ENCODE measurements around the gene MYOZ3. TPM values are rescaled to one million over a fixed set of nuclear protein-coding genes. Genes with fewer than 3 reads are reported as not detected.

MYOZ3 gene
- total RNA-seq, 4 donors from 2014 or later = 0.17 to 1.2 (median 0.46) TPM; not detected in 1

DNA sequence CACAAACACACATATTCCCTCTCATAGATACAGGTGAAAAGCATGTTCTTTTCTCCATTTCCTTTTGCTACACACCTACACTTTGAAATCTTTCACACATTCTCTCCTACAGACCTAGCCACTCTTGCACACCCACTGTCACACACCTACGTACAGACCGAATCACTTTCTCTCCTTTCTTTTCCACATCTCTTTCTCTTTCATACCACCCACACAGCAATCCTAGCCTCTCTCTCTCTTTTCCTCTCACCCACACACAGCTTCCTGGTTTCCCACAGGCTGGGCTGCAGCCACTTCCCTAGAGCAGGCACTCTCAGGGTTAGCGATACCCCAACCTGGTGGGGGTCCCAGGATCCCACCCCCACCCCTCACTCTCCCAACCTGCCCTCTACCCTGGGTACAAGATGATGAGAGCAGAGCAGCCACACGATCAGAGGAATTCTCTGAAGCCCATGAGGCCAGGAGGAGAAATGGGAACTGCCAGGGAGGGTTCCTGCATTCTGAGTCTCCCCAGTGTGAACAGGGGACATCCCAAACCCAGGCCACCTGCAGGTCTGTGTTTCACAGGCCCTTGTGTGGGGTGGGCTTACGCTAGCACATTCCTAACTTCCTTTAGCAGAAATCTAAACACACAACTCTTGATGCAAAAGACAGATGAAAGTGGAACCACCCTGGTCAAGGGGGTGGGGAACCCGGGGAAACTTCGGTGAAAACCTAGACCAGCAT, 37.7 kb upstream of the MYOZ3 start:
- TF ChIP-seq EP300 (IDR thresholded peaks at IDR 0.05) (no peak), POLR2AphosphoS5 (IDR thresholded peaks at IDR 0.05) (no peak), POLR2A (IDR thresholded peaks at IDR 0.05; ENCODE audit: low read depth) (no peak)
- TF ChIP-seq, protein P1, sequence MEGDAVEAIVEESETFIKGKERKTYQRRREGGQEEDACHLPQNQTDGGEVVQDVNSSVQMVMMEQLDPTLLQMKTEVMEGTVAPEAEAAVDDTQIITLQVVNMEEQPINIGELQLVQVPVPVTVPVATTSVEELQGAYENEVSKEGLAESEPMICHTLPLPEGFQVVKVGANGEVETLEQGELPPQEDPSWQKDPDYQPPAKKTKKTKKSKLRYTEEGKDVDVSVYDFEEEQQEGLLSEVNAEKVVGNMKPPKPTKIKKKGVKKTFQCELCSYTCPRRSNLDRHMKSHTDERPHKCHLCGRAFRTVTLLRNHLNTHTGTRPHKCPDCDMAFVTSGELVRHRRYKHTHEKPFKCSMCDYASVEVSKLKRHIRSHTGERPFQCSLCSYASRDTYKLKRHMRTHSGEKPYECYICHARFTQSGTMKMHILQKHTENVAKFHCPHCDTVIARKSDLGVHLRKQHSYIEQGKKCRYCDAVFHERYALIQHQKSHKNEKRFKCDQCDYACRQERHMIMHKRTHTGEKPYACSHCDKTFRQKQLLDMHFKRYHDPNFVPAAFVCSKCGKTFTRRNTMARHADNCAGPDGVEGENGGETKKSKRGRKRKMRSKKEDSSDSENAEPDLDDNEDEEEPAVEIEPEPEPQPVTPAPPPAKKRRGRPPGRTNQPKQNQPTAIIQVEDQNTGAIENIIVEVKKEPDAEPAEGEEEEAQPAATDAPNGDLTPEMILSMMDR (IDR thresholded peaks at IDR 0.05) = no peak
- intact Hi-C loops (cut with DNase I) = no loop called here
- Histone ChIP-seq H3K4me3 (peak overlapping the region in 1 of 4 donors; percentile 93), H3K9me3 (no peaks in the 10 kb centered on the region), H3K27ac (replicated peaks in 1 of 4) (peak overlapping the region; percentile 84 to 94 (median 86)), H3K36me3 (no peaks in the 10 kb centered on the region), H3K27me3 (no peaks in the 10 kb centered on the region), H3K4me1 (peaks cover 59 to 77% (median 71%) of the 10 kb centered on the region in 4 donors)
- DNase-seq (ENCODE audit: extremely low spot score) = no peak
- 68% methylated on average over 7 of the region's 7 CpGs for WGBS

DNA sequence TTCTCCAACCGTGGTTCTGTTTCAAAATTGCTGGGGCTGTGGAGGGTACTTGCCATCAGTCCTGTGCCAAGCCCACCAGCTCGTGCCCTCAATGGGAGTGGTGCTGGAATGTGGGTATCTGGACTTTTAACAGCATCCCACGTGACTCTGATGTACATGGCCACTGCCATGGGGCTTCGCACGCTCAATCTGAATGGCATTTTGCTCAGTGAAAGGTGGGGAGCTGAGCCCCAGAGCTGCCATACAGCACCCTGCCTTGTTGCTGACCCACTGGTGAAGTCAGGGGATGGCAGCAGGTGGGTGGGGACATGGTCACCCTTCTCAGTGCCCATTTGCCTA, 37.2 kb upstream of the MYOZ3 start:
- Histone ChIP-seq H3K27ac (replicated peaks in 1 of 4) (peak overlapping the region; percentile 84 to 94 (median 86)), H3K4me3 (peak overlapping the region; percentile 63 to 93 (median 77))
- TF ChIP-seq POLR2AphosphoS5 (IDR thresholded peaks at IDR 0.05) = no peak

DNA sequence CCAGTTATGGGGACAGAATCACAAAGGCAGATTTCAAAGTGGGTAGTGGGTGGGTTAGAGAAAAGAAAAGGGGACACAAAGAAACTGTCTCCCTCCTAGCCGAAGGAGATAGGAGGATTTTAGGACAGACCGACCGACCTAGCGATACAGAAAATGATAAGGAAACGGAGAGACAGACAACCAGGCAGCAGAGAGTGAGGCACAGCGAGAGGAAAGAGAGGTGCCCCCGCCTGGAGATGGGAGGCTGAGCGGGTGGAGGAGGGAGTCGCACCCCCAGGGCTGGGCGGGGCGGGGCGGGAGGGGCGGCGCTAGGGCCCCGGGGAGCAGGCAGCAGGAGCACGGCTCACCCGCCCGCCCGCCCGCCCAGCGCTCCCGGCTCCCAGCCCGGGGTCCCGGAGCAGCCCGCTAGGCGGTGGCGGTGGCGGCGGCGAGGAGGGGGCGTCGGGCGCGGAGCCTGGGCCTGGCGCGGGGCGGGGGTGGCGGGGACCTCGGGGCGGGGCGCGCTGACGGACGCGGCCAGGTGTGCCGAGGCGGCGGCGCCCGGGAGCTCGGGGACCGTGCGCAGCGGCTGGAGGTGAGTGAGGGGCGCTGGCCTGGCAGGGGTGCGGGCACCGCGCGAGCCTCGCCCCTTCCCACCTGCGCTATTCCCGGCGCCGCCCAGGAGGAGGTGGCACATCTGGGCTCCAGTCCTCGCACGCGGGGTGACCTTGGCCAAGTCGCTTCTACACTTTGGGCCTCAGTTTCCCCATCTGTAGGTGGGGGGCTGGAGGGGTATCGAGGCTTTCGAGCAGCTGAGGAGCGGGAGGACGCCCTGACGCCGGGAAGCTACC, 36.5 kb upstream of the MYOZ3 start:
- Histone ChIP-seq H3K36me3 (peaks cover 0 to 3% (median 0%) of the 10 kb centered on the region in 4 donors), H3K4me1 (peaks cover 52 to 76% (median 69%) of the 10 kb centered on the region in 4 donors), H3K4me3 (peak overlapping the region; percentile 63 to 93 (median 77)), H3K9me3 (no peaks in the 10 kb centered on the region), H3K27ac (replicated peaks in 1 of 4) (peak overlapping the region; percentile 84 to 94 (median 86)), H3K27me3 (no peaks in the 10 kb centered on the region)
- TF ChIP-seq, protein P1 (IDR thresholded peaks at IDR 0.05) = peak in 1 of 3 experiments; percentile 29
- no peak for TF ChIP-seq POLR2A (IDR thresholded peaks at IDR 0.05; ENCODE audit: low read depth)
- intact Hi-C loops (cut with DNase I) = no loop called here
- DNase-seq (ENCODE audit: extremely low spot score) = no peak
- 16% methylated on average over 31 of the region's 74 CpGs for WGBS

More for the DNA sequence above, 37.2 kb upstream of the MYOZ3 start:
- intact Hi-C loops (cut with DNase I) = no loop called here
- H3K4me1 ChIP-seq = peaks cover 54 to 76% (median 71%) of the 10 kb centered on the region in 4 donors
- WGBS = 57% methylated on average over 1 of the region's 5 CpGs
- H3K36me3 ChIP-seq = no peaks in the 10 kb centered on the region
- H3K9me3 ChIP-seq = no peaks in the 10 kb centered on the region
- no peak for DNase-seq (ENCODE audit: extremely low spot score)
- no peaks in the 10 kb centered on the region for H3K27me3 ChIP-seq

DNA sequence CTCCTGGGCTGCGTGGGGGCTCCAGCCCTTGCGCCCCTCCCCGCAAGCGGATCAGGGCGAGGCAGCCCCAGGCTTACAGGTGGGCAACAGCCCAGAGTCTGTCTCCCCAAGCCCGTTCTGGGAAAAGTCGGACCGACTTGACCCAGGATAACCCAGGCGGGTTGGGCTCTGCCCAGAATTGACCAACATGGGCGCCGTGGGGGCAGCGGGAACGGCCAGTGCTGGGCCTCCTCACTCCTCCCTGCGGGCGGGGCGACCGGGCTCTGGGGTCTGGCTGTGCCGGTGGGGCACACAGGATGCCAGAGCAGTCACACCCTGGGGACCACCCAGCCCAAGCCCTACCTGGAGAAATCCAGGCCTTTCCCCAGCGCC, 35.9 kb upstream of the MYOZ3 start:
- no peaks in the 10 kb centered on the region for H3K9me3 ChIP-seq
- H3K4me1 ChIP-seq = peaks cover 52 to 76% (median 68%) of the 10 kb centered on the region in 4 donors
- intact Hi-C loops (cut with DNase I) = no loop called here
- peaks cover 0 to 8% (median 0%) of the 10 kb centered on the region in 4 donors for H3K36me3 ChIP-seq
- no peaks in the 10 kb centered on the region for H3K27me3 ChIP-seq
- peak overlapping the region; percentile 63 to 93 (median 77) for H3K4me3 ChIP-seq
- TF ChIP-seq POLR2A (IDR thresholded peaks at IDR 0.05; ENCODE audit: low read depth) (no peak), POLR2AphosphoS5 (IDR thresholded peaks at IDR 0.05) (no peak), EP300 (IDR thresholded peaks at IDR 0.05) (no peak)
- TF ChIP-seq, protein P1 (IDR thresholded peaks at IDR 0.05) = no peak
- no peak for DNase-seq (ENCODE audit: extremely low spot score)
- WGBS = no CpG with 5 or more reads among the region's 19 CpGs
- peak overlapping the region; percentile 84 to 94 (median 86) for H3K27ac ChIP-seq (replicated peaks in 1 of 4)

All from esophagus muscularis mucosa (tissue), 4 donors.